HG03097 (cell line): Measurements from ENCODE around the gene CACUL1.

Experiments used
- ATAC-seq: cut with Tn5 transposase; IDR thresholded peaks from one replicate; pipeline ENCODE4 v1.9.1; 2021; ENCODE audit not compliant: unreplicated experiment, low FRiP score

CACUL1 gene

DNA sequence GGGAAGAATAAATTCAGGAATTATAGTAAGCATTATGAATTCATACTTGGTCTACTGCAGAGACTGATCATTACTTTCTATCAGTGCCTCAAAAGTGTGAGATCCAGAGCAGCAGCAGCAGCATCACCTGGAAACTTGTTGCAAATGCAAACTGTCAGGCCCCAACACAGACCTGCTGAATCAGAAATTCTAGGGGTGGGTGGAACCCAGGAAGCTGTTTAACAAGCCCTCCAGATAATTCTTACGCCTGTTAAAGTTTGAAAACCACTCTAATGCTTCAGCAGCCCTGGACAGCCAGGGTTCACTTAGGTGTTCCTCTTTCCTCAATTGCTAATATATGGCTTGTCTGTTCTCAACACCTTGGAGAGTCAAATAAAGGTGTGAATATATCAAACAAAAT is 19.5 kb downstream of the CACUL1 start:
- no peak for ATAC-seq

GRCh38 chr10:118734475-118734874 is 20.3 kb downstream of the CACUL1 start:
- ATAC-seq: no peak

- peak; percentile 53 for ATAC-seq
Observed at GRCh38 chr10:118732245-118733165, 22.3 kb downstream of the CACUL1 start.

DNA sequence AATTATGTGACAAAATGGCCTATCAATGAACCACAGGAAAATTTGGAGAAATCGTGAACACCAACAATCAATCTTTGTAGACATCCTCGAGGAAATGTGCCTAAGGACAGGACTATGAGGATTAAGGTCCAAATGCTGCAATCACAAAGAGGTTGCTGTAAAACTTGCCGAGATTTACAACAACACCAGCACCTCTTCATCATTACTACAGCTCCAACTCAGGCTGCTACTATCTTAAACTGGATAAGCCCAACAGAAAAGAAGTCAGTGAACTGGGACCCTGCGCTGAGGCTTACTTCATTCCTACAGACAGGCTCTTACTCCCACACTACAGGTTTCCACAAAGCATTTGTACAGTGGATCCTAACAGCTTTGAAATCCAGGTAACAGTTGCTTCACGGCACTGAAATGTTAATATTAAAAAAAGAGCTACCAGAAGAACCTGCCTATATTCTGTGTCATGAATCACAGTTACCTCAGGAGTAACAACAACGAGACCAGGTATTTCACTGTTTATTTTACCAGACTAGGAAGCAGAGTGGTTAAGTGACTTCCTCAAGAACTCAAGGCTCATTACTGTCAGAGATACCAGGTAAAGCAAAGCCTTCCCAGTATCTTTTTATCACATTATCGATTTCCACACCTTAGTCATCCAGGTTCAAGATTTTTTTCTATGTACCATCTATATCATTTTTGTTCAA is 23.9 kb downstream of the CACUL1 start:
- ATAC-seq: no peak

GRCh38 chr10:118729641-118730258 is 25.0 kb downstream of the CACUL1 start:
- peak; percentile 75 for ATAC-seq

GRCh38 chr10:118729200-118729599 is 25.6 kb downstream of the CACUL1 start:
- no peak for ATAC-seq

DNA sequence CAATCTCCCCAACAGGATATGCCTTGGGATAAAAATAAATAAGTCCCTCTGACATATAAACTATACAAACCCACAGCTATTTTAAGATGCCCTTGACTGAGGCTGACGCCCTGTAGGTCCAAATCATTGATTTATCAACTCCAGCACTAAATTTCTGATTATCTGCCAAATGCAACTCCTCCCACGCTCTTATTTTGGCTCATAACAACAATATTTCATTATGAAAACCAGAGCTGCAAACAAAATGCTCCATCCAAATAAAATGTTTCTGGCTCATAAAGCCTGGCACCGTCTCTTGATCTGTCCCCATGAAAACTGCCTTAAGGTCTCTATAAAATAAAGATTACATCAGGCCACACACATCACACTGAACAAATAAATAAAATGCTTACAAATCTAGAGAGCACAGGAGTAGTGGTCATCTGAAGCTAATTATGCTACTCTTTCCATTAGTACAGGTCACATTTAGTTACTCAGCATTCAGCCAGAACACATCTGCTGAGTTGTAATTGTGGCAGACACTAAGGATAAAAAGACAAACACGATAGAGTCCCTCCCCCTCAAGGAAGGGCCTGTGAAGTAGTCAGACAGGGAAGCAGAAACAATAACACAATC is 28.8 kb downstream of the CACUL1 start:
- ATAC-seq: no peak

DNA sequence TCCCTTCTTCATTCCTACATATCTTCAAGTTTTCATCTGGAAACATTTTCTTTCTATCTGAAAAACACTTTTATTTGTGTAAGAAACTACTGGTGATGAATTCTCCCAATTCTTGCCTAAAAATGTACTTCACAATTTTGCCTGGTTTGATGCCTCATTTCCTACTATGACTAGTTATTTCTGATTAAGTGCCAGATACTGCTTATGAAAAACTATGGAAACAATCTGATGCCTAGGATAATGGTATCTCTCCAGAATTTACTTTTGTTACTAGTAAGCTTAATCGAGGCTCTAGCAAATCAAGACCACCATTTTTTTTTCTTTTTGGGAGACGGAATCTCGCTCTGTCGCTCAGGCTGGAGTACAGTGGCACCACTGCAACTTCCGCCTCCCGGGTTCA is 31.3 kb downstream of the CACUL1 start:
- no peak for ATAC-seq

DNA sequence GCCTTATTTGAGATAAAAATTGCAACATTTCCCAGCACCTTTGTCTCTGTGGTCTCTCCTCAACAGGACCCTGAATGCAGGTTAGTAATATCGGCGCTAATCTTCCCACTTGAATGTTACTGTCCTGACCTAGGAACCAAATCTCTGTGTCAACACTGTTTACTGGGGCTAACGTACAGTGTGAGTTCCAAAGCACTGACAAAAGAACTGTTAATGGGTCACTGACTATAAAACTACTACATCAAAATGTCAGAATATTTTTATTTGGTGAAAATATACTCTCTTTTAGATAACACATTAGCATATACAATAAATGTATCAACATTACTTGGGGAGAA is 33.3 kb downstream of the CACUL1 start:
- no peak for ATAC-seq

DNA sequence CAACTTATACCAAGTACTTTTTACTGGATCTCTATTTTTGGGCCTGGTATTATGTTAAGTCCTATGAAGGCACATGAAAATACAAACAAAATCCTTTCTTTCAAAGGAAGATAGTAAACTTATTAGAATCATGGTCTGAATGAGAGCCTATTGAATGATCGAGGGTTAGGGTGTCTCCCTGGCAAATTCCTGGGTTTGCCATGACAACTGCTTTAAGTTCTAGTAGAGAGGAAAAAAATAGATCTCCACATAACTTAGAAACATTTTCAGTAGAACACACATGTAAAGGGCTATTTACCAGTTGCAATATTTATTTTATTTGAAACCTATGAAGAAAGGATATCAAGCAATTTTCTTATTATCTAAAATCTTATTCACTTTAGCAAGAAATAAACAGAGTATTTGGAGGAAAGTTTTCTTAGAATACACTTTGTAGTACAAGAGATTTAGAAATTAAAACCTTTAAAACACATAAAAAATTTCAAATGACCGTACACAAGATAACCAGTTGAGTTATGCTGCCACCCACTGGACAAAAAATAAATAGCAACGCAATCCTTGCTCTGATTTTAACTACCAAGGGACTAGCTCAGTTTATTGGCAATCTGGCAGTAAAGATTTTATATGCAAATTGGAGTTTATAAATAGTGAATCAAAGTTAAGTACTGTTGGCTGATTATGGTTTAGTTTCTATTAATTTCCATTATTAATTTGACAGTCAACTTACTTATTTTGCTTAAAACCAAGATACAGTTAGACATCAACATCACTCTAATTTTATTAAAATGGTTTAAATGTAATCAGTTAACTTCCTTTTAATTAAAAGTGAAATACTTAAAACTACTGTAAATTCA is 33.9 kb downstream of the CACUL1 start:
- ATAC-seq: no peak

GRCh38 chr10:118714366-118714765 is 40.4 kb downstream of the CACUL1 start:
- ATAC-seq: no peak

DNA sequence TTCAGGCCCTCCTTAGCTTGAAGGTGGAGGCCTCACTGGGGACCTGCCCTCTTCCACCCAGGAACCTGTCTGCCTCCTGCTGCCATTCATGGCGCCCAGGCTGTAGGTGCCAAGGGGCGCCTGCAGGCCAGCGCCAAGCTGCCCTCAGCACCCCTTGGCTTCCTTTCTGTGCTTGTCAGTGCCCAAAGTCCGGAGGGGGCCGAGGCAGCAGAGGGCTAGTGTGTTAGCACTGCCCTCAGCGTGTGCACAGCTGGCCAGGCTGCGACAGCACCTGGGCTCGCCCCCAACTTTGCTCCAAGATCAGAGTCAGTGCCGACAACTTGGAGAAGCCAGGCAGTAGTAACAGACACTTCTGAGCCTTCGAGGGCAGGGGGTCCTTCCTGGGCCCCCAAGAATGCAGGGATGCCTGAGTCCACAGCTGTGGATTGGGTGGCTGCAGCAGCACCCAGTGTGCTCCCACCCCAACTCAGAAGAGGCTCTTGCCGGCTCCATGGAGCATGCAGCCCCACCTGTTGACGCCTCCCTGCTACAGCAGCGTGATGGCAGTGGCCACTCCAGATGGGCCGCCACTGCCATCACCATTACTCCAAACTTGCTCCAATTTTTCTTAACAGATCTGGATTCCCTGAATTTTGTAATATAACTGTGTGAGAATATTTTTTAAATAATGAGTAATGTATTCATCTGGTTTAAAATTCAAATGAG is 41.7 kb downstream of the CACUL1 start:
- ATAC-seq: no peak

DNA sequence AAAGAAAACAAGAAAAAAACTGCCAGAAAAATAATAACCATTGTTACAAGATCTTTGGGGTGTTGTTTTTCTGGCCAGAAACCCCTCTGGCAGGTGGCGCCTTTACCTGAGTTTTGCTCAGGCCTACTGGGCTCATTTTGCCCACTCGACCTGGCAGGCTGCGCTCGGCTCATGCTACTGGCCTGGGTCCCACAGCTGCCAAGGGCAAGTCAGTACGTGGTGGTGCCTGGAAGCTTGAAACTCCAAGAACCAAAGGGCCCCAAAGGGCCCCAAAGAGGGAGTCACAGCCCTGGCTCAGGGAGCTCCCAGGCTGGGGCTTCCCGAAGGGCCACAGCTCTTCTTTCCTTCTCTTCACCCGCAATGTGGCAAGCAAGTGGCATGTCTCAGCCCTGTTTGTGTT is 42.7 kb downstream of the CACUL1 start:
- no peak for ATAC-seq

GRCh38 chr10:118710487-118710886 is 44.3 kb downstream of the CACUL1 start:
- no peak for ATAC-seq

- no peak for ATAC-seq
Observed at GRCh38 chr10:118708571-118708970, 46.2 kb downstream of the CACUL1 start.

DNA sequence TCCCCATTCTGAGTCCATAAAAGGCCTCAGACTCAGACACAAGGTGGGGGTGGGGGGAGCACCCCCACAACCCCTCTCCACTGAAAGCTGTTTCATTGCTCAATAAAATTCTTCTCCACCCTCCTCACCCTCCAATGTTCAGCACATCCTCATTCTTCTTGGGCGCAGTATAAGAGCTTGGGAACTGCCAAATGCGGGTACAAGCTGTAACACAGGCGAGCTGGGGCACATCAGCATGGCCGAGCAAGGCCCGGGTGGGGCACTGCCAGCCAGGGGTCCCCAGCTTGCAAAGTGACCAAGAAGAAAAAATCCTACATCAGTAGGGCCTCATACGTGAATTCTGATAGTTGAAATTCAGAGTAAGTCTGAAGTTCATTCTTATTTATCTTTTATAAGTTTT is 50.1 kb downstream of the CACUL1 start:
- ATAC-seq: no peak

GRCh38 chr10:118701529-118702323 is 53.0 kb downstream of the CACUL1 start:
- ATAC-seq: no peak

DNA sequence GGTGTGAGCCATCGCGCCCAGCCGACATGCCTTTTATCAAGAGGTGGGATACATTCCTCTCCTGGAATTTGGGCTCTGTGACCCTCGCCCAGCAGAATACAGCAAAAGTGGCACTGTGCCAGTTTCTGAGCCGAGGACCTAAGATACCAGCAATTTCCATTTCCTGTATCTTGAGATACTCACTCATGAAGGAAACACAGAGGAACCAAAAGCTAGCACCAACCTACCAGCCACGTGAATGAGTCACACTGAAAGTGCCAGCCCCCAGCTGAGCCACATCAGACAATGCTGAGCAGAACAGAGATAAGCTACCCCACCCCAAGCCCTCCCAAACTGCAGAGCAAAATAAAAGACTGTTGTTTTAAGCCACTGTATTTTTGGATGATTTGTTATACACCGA is 56.3 kb downstream of the CACUL1 start:
- ATAC-seq: peak; percentile 99

DNA sequence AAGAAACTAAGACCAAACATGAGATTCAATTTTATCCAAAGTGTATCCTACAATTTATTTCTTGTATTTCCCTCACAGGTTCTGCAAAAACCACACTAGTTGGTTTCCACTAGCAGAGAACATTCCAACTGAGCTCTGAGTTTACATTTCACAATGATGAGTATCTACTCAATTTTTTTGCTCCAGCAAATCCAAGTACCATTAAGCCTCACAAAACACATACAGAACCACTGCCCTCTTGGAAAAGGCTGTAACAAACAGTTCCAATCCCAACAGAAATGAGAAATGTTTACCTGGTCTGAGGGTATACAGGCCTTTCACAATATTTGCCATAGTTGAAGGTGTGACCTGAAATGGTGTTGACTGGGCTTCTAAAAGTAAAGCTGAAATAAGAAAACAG is 59.9 kb downstream of the CACUL1 start:
- ATAC-seq: no peak
